Activated CD8-positive, alpha-beta memory T cell treated with anti-CD3 and anti-CD28 coated beads, Interleukin-2, amount 50 U/mL, for 48 hours (primary cell): ENCODE data around the gene PHACTR2.

Experiments
- DNase-seq: peaks from one replicate; pipeline ENCODE4 v3.0.0-alpha.2; 2020

The PHACTR2 gene

DNA sequence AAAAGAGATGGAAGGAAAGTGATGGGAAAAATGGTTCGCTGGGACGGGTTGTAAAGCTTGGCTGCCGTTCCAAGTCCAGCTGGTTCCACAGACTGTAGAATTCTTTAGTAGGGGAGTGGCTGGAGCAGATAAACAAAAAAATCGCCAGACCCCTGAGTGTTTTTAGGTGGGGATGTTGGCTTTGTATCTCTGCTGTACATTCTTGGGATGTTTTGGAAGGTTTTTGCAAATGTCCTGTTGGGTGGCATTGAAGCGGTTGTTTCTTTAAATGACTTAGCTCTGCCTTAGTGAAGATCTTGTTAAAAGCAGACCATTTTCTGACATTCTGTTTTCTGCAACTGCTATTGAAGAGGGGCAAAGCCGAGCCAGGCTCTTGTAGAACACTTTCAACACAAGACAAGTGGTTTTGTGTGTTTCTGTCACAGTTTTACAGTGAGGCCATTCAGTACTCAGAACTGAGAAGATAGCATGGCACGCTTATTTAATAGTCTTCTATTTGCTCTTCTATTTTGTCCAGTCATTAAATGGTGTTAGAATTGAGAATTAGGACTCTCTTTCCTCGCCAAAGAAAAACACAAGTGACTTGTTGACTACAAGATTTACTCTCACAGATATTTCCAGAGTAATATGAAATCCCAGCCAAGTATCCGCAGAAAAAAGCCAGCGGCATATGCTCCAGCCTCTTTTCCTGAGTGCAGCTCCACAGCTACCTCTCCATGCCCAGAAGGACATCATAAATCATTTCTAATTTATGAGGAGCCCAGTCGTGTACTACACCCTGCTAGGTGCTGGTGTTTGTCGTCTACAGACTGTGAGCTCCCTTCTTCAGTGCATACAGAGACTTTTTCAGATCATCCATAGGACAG lies 65.8 kb downstream of the PHACTR2 start:
- DNase-seq = no peak

DNA sequence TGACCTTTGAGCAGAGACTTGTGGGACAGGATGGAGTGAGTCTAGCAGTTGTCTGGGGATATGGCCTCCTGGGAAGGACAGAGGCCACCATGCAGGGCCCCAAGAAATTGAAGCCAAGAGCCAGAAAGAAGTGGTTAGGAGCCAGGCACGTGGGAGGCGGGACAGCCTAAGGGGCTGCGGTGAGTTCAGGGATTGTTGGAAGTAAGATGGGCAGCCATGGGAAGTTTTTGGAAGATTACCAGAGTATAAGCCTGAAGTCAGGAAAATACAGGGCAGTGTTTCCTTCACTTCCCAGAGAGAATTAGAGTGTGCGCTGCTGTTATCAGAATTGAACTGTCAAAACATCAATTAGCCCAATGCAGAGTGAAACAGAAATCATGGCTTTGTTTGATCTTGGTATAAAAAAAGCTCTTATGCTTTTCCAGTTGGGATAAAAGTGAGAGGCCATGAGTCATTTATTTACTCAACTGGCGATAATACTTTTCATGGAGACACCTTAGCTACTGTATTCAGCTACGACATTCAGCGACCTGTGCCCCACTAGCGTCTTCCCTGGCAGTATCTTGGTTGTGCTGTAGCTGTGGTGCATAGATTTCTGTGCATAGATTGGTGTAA lies 66.9 kb downstream of the PHACTR2 start:
- no peak for DNase-seq

DNA sequence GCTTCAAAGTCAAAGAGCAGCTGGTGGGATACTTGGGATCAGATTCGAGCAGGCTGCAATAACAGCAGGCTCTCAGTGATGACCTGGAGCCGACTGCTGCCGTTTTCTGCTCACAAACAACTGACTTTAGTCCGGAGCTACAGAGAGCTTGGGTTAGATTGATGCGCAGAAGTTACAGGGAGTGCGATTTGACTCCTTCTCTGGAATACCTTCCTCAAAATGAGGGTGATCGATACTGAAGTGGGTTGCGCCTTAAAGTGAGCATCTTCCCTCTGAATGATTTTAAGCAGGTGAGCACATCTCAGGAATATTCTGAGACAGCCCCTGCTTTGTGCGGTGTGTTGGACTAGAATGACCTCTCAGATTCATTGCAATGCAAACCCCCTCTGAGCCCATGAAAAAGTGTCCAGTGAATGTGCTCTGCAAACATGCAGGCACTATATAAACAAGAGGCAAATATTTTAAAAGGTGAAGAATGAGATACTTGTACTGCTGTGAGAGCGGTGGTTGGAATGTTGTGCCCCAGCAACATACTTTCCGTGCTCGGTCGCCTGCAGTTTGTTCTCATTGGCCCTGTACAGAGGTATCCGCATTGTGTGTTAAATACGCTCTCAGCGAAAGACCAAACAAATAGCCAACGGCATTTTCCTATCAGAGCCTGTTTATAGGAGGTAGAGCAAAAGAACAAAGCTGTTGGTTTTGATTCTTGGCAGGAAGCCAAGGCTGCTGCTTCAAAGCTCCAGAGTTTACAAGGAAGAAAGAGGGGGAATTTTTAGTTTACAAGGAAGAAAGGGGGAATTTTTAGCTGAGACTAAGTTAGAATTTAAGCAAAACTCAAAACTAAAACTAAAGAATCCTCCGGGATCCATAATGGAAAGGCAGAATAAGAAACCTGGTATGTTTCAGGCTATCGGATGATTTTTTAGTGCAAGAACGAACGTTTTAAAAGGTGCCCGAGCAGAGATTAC lies 67.7 kb downstream of the PHACTR2 start:
- DNase-seq = no peak

GRCh38 chr6:143746202-143747119 lies 68.7 kb downstream of the PHACTR2 start:
- no peak for DNase-seq

DNA sequence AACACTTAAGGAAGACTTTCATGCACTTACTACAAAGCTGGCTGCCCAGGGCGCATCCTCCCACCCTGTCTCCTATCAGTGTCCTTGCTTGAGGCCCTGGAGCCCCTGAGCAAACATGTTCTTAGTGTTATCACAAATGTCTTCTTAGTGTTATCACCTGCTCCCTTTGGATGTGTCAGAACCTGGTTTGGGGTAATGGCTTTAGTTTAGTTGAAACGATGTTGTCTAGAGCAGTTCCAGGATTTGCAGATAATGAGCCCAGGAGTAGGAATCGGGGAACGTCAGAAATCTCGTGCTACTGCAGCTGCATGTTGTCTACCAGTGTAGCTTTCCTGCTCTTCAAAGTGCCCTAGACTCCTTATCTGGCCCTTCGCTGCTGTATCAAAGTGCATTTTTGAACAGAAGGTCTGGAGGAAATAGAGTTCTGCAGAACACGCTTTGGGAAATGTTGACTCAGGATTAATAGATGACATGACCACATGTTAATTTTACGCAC lies 69.6 kb downstream of the PHACTR2 start:
- no peak for DNase-seq

DNA sequence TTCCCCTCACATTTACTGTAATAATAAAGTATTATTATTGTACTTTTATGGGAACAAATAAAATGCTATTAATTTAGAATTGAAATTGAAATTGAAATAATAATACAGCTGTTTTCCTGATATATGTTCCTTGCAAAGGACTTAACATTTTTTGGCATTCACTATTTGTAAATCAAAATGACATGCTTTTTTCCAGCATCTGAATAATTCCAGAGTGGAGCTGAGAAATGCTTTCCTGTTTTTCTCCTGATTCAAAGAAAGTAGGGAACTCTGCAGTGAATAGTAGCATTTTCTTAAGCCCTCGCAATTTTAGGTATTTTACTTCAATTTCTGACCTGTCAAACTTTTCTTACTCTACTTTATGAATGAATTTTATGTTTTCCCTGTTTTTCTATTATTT lies 72.1 kb downstream of the PHACTR2 start:
- no peak for DNase-seq

GRCh38 chr6:143750877-143751276 lies 73.1 kb downstream of the PHACTR2 start:
- no peak for DNase-seq

DNA sequence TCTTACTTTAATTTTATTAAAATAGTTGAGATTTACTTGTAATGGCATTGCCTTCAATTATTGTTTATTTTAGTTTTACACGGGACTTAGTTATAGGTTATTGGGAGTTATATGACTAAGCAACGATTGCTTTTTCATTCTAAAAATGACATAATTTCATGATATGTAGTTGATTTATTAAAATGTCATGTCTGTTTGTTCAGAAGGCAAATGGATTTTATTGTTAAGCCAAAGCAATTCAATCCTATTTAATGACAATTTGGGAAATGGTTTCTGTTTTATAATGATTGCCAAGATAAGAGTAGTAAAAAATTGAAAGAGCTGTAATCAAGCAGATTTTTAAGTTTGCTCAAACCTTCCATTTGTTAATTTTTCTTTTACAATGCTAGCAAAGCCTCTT lies 74.7 kb downstream of the PHACTR2 start:
- no peak for DNase-seq

GRCh38 chr6:143753678-143754077 lies 75.9 kb downstream of the PHACTR2 start:
- DNase-seq = no peak

GRCh38 chr6:143754204-143754603 lies 76.4 kb downstream of the PHACTR2 start:
- no peak for DNase-seq

DNA sequence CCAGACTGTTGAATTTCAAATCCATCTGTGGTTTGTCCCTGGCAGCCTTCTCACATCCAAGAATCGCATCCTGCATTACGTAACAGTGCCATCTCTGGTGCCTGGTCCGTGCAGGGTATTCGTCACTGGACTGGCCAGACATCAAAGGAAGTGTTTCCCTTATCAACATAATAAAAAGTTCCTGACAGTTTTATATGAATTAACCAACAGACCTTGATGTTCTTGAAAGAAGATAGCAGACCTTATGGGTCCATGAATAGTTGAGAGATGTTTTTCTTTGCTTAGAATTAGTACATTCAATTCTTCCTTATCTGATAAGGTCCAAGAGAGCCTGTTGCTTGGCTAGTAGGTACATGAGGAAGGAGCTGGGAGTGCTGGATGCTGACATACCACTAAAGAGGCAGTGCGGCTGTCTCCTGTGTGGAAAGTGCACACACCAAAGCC lies 77.6 kb downstream of the PHACTR2 start:
- no peak for DNase-seq

DNA sequence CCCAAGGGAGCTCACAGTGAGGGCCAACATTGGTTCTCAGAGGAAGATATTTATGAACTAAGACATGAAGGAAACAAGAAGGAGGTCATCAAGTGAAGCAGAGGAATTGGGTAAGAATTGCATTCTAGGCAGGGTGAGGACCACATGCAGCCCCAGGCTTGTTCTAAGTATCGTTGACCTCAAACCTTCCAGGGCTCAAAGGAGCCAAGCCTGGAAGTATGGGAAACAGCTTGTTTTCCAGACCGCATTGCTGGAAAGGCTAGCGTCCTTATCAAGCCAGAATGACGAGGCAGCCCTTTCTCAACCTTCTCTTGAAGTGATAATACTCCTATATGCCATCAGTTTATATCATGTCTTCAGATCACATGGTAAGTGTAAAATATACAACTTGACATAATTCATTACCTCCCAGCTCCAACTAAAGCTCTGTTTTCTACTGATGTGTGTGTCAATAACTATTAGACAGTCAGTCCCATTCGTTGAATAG lies 79.6 kb downstream of the PHACTR2 start:
- no peak for DNase-seq

GRCh38 chr6:143758551-143758950 lies 80.8 kb downstream of the PHACTR2 start:
- no peak for DNase-seq

GRCh38 chr6:143759666-143760065 lies 81.9 kb downstream of the PHACTR2 start:
- no peak for DNase-seq

DNA sequence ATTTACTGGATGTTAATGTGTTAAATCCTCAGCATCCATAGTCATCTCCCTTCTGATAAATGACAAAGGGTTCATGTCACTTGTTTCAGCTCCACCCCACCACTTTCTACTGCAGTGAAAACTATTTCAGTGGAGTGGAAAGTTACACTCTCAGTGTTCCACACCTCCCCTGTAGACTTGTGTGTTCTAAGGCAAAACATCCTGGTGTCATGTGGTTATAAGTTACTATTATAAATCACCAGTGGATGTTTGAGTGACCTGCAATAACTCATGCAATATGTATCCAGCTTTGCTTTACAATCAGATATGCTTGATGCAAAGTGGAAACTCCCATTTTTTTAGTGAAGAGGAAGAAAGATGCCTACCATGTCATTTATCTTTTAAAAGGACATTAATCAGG lies 83.3 kb downstream of the PHACTR2 start:
- no peak for DNase-seq

- no peak for DNase-seq
Measured at GRCh38 chr6:143762126-143762525, 84.4 kb downstream of the PHACTR2 start.

DNA sequence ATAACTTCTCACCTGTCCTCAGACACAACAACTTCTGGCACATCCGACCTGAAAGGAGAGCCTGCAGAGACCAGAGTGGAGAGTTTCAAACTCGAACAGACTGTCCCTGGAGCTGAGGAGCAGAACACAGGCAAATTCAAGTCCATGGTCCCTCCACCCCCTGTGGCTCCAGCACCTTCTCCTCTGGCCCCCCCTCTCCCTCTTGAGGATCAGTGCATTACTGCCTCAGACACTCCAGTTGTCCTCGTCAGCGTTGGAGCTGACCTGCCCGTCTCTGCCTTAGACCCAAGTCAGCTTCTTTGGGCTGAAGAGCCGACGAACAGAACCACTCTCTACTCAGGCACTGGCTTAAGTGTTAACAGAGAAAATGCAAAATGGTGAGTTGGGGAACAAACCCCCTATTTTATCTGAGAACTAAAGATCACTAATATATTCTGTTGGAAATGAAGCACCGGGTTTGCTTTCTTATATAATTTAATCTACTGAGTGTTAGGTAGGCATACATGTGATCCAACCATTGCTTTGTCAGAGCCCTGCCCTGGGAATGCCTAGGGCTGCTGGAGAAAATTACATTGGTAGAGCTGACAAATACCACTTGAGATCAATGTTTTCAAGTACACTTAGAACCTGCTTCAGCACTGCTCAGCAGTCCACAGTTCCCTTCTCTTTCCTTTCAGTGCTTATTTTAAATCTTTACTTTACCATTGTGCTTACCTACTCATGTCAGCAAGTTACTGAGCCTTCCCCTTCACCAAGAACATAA lies 87.8 kb downstream of the PHACTR2 start:
- DNase-seq = no peak

DNA sequence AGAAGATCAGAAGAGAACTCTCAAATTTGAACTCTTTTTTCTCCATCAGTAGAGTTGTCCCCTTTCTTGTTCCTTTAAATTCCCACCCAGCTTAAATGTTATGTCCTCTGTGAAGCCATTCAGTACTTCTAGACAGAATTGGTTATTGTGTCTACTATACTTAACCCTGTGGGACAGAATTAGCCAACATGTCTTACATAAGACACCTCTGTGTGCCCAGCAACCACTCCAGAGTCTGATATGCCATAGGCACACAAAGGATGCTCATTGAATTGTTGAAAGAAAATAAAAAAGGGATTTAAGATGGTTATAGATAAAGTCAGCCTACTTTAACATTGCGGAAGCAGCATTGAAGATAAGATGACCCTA lies 88.4 kb downstream of the PHACTR2 start:
- no peak for DNase-seq

GRCh38 chr6:143767433-143767832 lies 89.7 kb downstream of the PHACTR2 start:
- no peak for DNase-seq

GRCh38 chr6:143772116-143773086 lies 94.6 kb downstream of the PHACTR2 start:
- DNase-seq = no peak
